ENCODE measurements around the gene C9orf50.

DNA sequence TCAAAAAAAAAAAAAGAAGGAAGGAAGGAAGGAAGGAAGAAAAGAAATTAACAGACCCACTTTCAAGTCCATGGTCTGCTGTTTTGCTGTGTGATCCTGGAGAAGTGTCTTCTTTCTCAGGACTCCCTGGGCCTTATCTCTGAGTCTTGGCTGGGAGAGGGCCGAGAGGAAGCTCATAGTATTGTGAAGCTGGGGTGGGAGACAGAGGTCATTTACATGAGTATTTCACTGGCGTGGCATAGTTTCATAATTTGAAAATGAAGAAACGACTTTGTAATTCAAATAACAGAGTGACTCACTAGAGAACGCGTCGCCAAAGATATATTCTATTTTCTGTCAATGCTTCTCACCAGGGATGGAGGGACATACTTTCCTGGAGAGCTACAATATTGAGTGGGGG is 2.4 kb upstream of the C9orf50 start:
- TF ChIP-seq POLR2AphosphoS5 (IDR thresholded peaks at IDR 0.05) (no peak), POLR2A (IDR thresholded peaks at IDR 0.05; ENCODE audit: low read depth) (no peak), EP300 (IDR thresholded peaks at IDR 0.05) (no peak)
- TF ChIP-seq, protein P1, sequence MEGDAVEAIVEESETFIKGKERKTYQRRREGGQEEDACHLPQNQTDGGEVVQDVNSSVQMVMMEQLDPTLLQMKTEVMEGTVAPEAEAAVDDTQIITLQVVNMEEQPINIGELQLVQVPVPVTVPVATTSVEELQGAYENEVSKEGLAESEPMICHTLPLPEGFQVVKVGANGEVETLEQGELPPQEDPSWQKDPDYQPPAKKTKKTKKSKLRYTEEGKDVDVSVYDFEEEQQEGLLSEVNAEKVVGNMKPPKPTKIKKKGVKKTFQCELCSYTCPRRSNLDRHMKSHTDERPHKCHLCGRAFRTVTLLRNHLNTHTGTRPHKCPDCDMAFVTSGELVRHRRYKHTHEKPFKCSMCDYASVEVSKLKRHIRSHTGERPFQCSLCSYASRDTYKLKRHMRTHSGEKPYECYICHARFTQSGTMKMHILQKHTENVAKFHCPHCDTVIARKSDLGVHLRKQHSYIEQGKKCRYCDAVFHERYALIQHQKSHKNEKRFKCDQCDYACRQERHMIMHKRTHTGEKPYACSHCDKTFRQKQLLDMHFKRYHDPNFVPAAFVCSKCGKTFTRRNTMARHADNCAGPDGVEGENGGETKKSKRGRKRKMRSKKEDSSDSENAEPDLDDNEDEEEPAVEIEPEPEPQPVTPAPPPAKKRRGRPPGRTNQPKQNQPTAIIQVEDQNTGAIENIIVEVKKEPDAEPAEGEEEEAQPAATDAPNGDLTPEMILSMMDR (IDR thresholded peaks at IDR 0.05): no peak
